ENCODE measurements around the gene KDM4B. TPM values are rescaled to one million over a fixed set of nuclear protein-coding genes. Genes with fewer than 3 reads are reported as not detected.

KDM4B gene
- total RNA-seq, 1 experiment from 2014 or later, result 35.9 TPM

DNA sequence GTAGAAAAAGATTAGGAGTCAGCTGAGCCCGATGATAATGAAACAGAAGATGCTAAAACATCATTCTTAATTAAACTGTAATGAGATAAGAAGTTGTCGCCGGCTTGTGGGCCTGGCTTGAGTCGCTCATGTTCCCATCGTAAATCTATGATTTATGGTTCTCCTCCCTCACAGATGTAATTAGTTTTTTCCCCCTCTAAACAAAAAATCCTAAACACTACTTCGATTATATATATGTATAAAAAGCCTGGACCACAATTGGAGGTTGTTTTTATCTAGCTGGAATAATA is 220.3 kb downstream of the KDM4B start:
- TF ChIP-seq SP1 (IDR thresholded peaks at IDR 0.05; ENCODE audit: low read depth) (no peak), TCF7L2 (IDR thresholded peaks at IDR 0.05; ENCODE audit: borderline replicate concordance, extremely low read depth, insufficient read depth, insufficient read length) (no peak), EZH2 (IDR thresholded peaks at IDR 0.05) (no peak), EGR1 (IDR thresholded peaks at IDR 0.05; ENCODE audit: low read depth) (no peak), ELF1 (IDR thresholded peaks at IDR 0.05; ENCODE audit: borderline replicate concordance, low read depth) (no peak), SIN3A (IDR thresholded peaks at IDR 0.05; ENCODE audit: low read depth) (no peak)
- TF ChIP-seq, protein P1, sequence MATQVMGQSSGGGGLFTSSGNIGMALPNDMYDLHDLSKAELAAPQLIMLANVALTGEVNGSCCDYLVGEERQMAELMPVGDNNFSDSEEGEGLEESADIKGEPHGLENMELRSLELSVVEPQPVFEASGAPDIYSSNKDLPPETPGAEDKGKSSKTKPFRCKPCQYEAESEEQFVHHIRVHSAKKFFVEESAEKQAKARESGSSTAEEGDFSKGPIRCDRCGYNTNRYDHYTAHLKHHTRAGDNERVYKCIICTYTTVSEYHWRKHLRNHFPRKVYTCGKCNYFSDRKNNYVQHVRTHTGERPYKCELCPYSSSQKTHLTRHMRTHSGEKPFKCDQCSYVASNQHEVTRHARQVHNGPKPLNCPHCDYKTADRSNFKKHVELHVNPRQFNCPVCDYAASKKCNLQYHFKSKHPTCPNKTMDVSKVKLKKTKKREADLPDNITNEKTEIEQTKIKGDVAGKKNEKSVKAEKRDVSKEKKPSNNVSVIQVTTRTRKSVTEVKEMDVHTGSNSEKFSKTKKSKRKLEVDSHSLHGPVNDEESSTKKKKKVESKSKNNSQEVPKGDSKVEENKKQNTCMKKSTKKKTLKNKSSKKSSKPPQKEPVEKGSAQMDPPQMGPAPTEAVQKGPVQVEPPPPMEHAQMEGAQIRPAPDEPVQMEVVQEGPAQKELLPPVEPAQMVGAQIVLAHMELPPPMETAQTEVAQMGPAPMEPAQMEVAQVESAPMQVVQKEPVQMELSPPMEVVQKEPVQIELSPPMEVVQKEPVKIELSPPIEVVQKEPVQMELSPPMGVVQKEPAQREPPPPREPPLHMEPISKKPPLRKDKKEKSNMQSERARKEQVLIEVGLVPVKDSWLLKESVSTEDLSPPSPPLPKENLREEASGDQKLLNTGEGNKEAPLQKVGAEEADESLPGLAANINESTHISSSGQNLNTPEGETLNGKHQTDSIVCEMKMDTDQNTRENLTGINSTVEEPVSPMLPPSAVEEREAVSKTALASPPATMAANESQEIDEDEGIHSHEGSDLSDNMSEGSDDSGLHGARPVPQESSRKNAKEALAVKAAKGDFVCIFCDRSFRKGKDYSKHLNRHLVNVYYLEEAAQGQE (IDR thresholded peaks at IDR 0.05; ENCODE audit: low read depth), result no peak
- peaks cover 3 to 13% of the 10 kb centered on the region in 2 experiments; a peak in 3 of 4 replicates for H3K4me1 ChIP-seq (ENCODE audit: control insufficient read depth in 1 of 2, insufficient read depth in 2 of 2, low read length in 2 of 2)
- H3K79me2 ChIP-seq (ENCODE audit: insufficient read depth, low read length), result no peaks in the 10 kb centered on the region
- no peaks in the 10 kb centered on the region for H3K36me3 ChIP-seq (ENCODE audit: control insufficient read depth in 1 of 2, insufficient read depth in 2 of 2, low read length in 2 of 2)
- RAD21 ChIA-PET (ENCODE audit: low non-redundant PET in 1 of 2, low total read pairs in 2 of 2, uncharacterized antibody in 2 of 2, unreplicated experiment in 2 of 2), result no interaction called here
- CTCF ChIA-PET, result no interaction called here
- POLR2A ChIA-PET, result no interaction called here
- H3K27me3 ChIP-seq (ENCODE audit: insufficient read depth, low read length), result no peaks in the 10 kb centered on the region
- DNase-seq (ENCODE audit: low read depth, low spot score) (no peak), ATAC-seq (no peak)
- intact Hi-C loops (cut with micrococcal nuclease), result no loop called here
- BruUV-seq (replicated peaks), result no TSS peak
- H3K9me2 ChIP-seq (ENCODE audit: insufficient read depth), result no peaks in the 10 kb centered on the region
- no peak overlapping the region for H3K27ac ChIP-seq (ENCODE audit: low read depth, low read length)
- no peaks in the 10 kb centered on the region for H3K9me3 ChIP-seq (ENCODE audit: control insufficient read depth in 1 of 2, insufficient read depth in 1 of 2, low read depth in 1 of 2, low read length in 2 of 2)
- H2AFZ ChIP-seq (ENCODE audit: low read depth, low read length, poor library complexity, severe bottlenecking), result no peak overlapping the region
- no peaks in the 10 kb centered on the region for H4K20me1 ChIP-seq (ENCODE audit: insufficient read depth)
- H3K4me2 ChIP-seq (ENCODE audit: low read length), result no peak overlapping the region
- H3K9ac ChIP-seq (ENCODE audit: low read length), result no peak overlapping the region
- no peak overlapping the region for H3K4me3 ChIP-seq (replicated peaks in 1 of 2; ENCODE audit: low read depth in 1 of 2, low read length in 2 of 2)

DNA sequence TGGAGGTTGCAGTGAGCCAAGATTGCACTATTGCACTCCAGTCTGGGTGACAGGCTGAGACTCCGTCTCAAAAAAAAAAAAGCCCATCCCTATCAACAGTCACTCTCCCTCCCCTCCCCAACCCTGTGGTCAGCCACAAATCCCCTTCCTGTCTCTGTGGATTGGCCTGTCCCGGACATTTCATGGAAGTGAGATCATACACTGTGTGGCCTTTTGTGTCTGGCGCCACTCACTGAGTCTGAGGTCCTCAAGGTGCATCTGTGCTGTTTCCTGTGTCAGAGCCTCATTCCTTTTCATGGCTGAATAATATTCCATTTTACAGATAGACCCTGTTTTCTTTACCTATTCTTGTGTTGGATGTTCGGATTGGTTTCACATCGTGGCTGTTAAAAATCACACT is 222.2 kb downstream of the KDM4B start:
- RAD21 ChIA-PET (ENCODE audit: low non-redundant PET in 1 of 2, low total read pairs in 2 of 2, uncharacterized antibody in 2 of 2, unreplicated experiment in 2 of 2), result no interaction called here
- H3K9me3 ChIP-seq (ENCODE audit: control insufficient read depth in 1 of 2, insufficient read depth in 1 of 2, low read depth in 1 of 2, low read length in 2 of 2), result no peaks in the 10 kb centered on the region
- CTCF ChIA-PET, result no interaction called here

More for the DNA sequence above, 222.2 kb downstream of the KDM4B start:
- no peak overlapping the region for H2AFZ ChIP-seq (ENCODE audit: low read depth, low read length, poor library complexity, severe bottlenecking)
- POLR2A ChIA-PET, result no interaction called here
- H3K79me2 ChIP-seq (ENCODE audit: insufficient read depth, low read length), result no peaks in the 10 kb centered on the region
- no TSS peak for BruUV-seq (replicated peaks)
- no peak for ATAC-seq
- H3K4me3 ChIP-seq (replicated peaks in 1 of 2; ENCODE audit: low read depth in 1 of 2, low read length in 2 of 2), result no peak overlapping the region
- H3K27me3 ChIP-seq (ENCODE audit: insufficient read depth, low read length), result no peaks in the 10 kb centered on the region
- no peak for TF ChIP-seq RAD21 (IDR thresholded peaks at IDR 0.05; ENCODE audit: low read depth)
- TF ChIP-seq POLR2AphosphoS5 (IDR thresholded peaks at IDR 0.05; ENCODE audit: low read depth, low read length), result no peak
- no peak for TF ChIP-seq CBX3 (IDR thresholded peaks at IDR 0.05; ENCODE audit: low read depth)
- H3K27ac ChIP-seq (ENCODE audit: low read depth, low read length), result no peak overlapping the region
- no peaks in the 10 kb centered on the region for H3K9me2 ChIP-seq (ENCODE audit: insufficient read depth)
- intact Hi-C loops (cut with micrococcal nuclease), result no loop called here
- no peak overlapping the region for H3K4me2 ChIP-seq (ENCODE audit: low read length)
- no peaks in the 10 kb centered on the region for H3K36me3 ChIP-seq (ENCODE audit: control insufficient read depth in 1 of 2, insufficient read depth in 2 of 2, low read length in 2 of 2)
- H4K20me1 ChIP-seq (ENCODE audit: insufficient read depth), result no peaks in the 10 kb centered on the region
- peaks cover 3 to 10% of the 10 kb centered on the region in 2 experiments; a peak in 3 of 4 replicates for H3K4me1 ChIP-seq (ENCODE audit: control insufficient read depth in 1 of 2, insufficient read depth in 2 of 2, low read length in 2 of 2)
- no peak for DNase-seq (ENCODE audit: low read depth, low spot score)
- H3K9ac ChIP-seq (ENCODE audit: low read length), result no peak overlapping the region

Data from HCT116 (cell line).